Neural progenitor cell (in vitro differentiated cells): ENCODE measurements around the gene SLC47A2. TPM values are rescaled to one million over a fixed set of nuclear protein-coding genes. Genes with fewer than 3 reads are reported as not detected.

Experiments
- DNase-seq: peaks from one replicate; pipeline ENCODE4 v3.0.0-alpha.2; 2016; ENCODE audit warnings: low spot score
- H2AFZ ChIP-seq: fragments of 200-600 bp; sonication (generic); replicated peaks from 2 replicates; pipeline ENCODE4 v1.6.1; 2016; ENCODE audit warnings: antibody characterized with exemption
- H3F3A ChIP-seq: fragments of 200-600 bp; sonication (generic); 2 replicates; pipeline ENCODE4 v1.6.1; 2016; ENCODE audit warnings: antibody characterized with exemption, low read depth
- H3K27ac ChIP-seq: fragments of 200-600 bp; sonication (generic); 2 replicates; pipeline ENCODE4 v1.5.1; 2016; ENCODE audit warnings: mild to moderate bottlenecking
- H3K27me3 ChIP-seq: fragments of 200-600 bp; sonication (generic); 2 replicates; pipeline ENCODE4 v1.6.1; 2016; ENCODE audit warnings: mild to moderate bottlenecking, moderate library complexity
- H3K36me3 ChIP-seq: fragments of 200-600 bp; sonication (generic); 2 replicates; pipeline ENCODE4 v1.5.1; 2016
- H3K4me1 ChIP-seq: fragments of 200-600 bp; sonication (generic); 2 replicates; pipeline ENCODE4 v1.6.1; 2016; ENCODE audit warnings: mixed run types
- H3K4me2 ChIP-seq: fragments of 200-600 bp; sonication (generic); 2 replicates; pipeline ENCODE4 v1.6.1; 2016
- H3K4me3 ChIP-seq: fragments of 200-600 bp; sonication (generic); 2 replicates; pipeline ENCODE4 v1.5.1; 2016
- H3K79me2 ChIP-seq: fragments of 200-600 bp; sonication (generic); 2 replicates; pipeline ENCODE4 v1.6.1; 2016; ENCODE audit warnings: low read depth
- H3K9ac ChIP-seq: fragments of 200-600 bp; sonication (generic); 2 replicates; pipeline ENCODE4 v1.6.1; 2016
- H3K9me3 ChIP-seq: fragments of 200-600 bp; sonication (generic); 2 replicates; pipeline ENCODE4 v1.5.1; 2016; ENCODE audit warnings: low read depth
- H4K20me1 ChIP-seq: fragments of 200-600 bp; sonication (generic); 2 replicates; pipeline ENCODE4 v1.6.1; 2016; ENCODE audit warnings: low read depth
- H3K27ac Mint-ChIP-seq: 3 replicates; pipeline ENCODE4 v1.8.0; 2021; ENCODE audit warnings: mixed read lengths
- H3K27me3 Mint-ChIP-seq: 2 replicates; pipeline ENCODE4 v1.8.0; 2022; ENCODE audit warnings: low read depth, mild to moderate bottlenecking, inconsistent platforms, moderate library complexity, mixed read lengths; ENCODE audit not compliant: insufficient read depth
- H3K36me3 Mint-ChIP-seq: 3 replicates; pipeline ENCODE4 v1.8.0; 2021; ENCODE audit warnings: mixed read lengths
- H3K4me1 Mint-ChIP-seq: 3 replicates; pipeline ENCODE4 v1.8.0; 2021; ENCODE audit warnings: mixed read lengths
- H3K4me3 Mint-ChIP-seq: 3 replicates; pipeline ENCODE4 v1.8.0; 2021; ENCODE audit warnings: mild to moderate bottlenecking, moderate library complexity, mixed read lengths
- H3K9me3 Mint-ChIP-seq: 3 replicates; pipeline ENCODE4 v1.8.0; 2020; ENCODE audit warnings: mixed read lengths
- EZH2 ChIP-seq: fragments of 200-600 bp; sonication (generic); IDR thresholded peaks from 2 replicates; pipeline ENCODE4 v1.6.1; 2017; ENCODE audit warnings: antibody characterized with exemption, mild to moderate bottlenecking, moderate library complexity
- EZH2phosphoT487 ChIP-seq: fragments of 200-600 bp; sonication (generic); IDR thresholded peaks from 2 replicates; pipeline ENCODE4 v1.6.1; 2017; ENCODE audit warnings: antibody characterized with exemption
- total RNA-seq: library from RNA; depleted of rRNA; stranded (reverse); fragments of >200 nt; gene quantifications from 2 replicates; pipeline ENCODE4 v1.2.3, GENCODE V29; 2015; ENCODE audit warnings: low replicate concordance
- TF ChIP-seq, protein P1 (sequence below): fragments of 200-600 bp; sonication (generic); IDR thresholded peaks from 2 replicates; pipeline ENCODE4 v1.5.1; 2017; ENCODE audit warnings: antibody characterized with exemption, mild to moderate bottlenecking

The SLC47A2 gene
- total RNA-seq, 1 donor from 2014 or later, result 0.39 TPM

- H3K9me3 ChIP-seq, result peaks cover 4% of the 10 kb centered on the region
- H3K4me1 Mint-ChIP-seq, result no peaks in the 10 kb centered on the region
- peaks cover 22% of the 10 kb centered on the region for H3K9me3 Mint-ChIP-seq
- H3K27me3 ChIP-seq, result no peaks in the 10 kb centered on the region
- no peak overlapping the region for H3K4me2 ChIP-seq
- no peak overlapping the region for H3K27ac Mint-ChIP-seq
- no peak overlapping the region for H3K9ac ChIP-seq
- H4K20me1 ChIP-seq, result no peaks in the 10 kb centered on the region
- H3K27me3 Mint-ChIP-seq, result peaks cover 2% of the 10 kb centered on the region
- TF ChIP-seq, protein P1, sequence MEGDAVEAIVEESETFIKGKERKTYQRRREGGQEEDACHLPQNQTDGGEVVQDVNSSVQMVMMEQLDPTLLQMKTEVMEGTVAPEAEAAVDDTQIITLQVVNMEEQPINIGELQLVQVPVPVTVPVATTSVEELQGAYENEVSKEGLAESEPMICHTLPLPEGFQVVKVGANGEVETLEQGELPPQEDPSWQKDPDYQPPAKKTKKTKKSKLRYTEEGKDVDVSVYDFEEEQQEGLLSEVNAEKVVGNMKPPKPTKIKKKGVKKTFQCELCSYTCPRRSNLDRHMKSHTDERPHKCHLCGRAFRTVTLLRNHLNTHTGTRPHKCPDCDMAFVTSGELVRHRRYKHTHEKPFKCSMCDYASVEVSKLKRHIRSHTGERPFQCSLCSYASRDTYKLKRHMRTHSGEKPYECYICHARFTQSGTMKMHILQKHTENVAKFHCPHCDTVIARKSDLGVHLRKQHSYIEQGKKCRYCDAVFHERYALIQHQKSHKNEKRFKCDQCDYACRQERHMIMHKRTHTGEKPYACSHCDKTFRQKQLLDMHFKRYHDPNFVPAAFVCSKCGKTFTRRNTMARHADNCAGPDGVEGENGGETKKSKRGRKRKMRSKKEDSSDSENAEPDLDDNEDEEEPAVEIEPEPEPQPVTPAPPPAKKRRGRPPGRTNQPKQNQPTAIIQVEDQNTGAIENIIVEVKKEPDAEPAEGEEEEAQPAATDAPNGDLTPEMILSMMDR, result no peak
- TF ChIP-seq EZH2 (no peak), EZH2phosphoT487 (no peak)
- no peaks in the 10 kb centered on the region for H3K4me1 ChIP-seq
- peaks cover 52% of the 10 kb centered on the region for H3K36me3 Mint-ChIP-seq
- peaks cover 30% of the 10 kb centered on the region for H3K36me3 ChIP-seq
- DNase-seq, result no peak
- H3F3A ChIP-seq, result no peaks in the 10 kb centered on the region
- no peak overlapping the region for H3K4me3 Mint-ChIP-seq
- H3K79me2 ChIP-seq, result no peaks in the 10 kb centered on the region
- no peak overlapping the region for H3K4me3 ChIP-seq
- H3K27ac ChIP-seq, result no peak overlapping the region
- no peak overlapping the region for H2AFZ ChIP-seq
These were observed 37.6 kb downstream of the SLC47A2 start for GRCh38 chr17:19678581-19679453.

DNA sequence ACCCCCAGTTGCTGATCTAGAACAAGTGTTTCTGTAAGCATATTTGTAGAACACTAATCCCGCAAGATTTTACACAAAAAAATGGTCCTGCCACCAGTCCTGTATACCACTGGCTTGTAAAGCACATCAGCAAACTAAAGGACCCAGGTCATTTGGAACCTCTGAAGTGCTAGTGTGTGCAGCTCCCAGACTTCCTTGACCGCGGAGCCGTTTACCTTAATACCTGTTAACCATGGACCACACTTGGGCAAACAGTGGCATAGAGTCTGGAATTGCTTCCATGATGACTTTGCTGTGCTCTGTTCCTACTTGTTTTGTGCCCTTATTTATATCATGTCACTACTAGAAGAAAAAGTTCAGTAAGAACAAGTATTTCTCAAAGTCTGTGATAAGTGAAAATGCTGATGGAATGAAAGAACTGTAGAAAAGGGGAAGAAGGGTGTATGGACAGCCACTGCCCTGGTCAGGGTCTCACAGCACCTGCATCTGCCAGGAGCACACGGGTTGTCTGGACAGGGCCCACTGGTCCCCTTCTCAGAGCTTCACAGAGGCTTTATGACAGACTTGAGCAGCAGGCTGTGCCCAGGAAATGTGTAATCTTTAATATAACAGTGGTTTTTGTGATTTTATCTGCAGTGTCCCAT lies 38.5 kb downstream of the SLC47A2 start:
- Histone ChIP-seq H2AFZ (no peak overlapping the region), H3K9ac (no peak overlapping the region), H3K79me2 (no peaks in the 10 kb centered on the region), H3K9me3 (peaks cover 4% of the 10 kb centered on the region), H4K20me1 (no peaks in the 10 kb centered on the region), H3K27me3 (no peaks in the 10 kb centered on the region), H3K36me3 (peaks cover 30% of the 10 kb centered on the region), H3K4me1 (no peaks in the 10 kb centered on the region), H3K27ac (no peak overlapping the region), H3K4me3 (no peak overlapping the region), H3F3A (no peaks in the 10 kb centered on the region), H3K4me2 (no peak overlapping the region)
- H3K36me3 Mint-ChIP-seq, result peaks cover 53% of the 10 kb centered on the region
- no peak for DNase-seq
- peaks cover 22% of the 10 kb centered on the region for H3K9me3 Mint-ChIP-seq
- TF ChIP-seq, protein P1, result no peak
- TF ChIP-seq EZH2 (no peak), EZH2phosphoT487 (no peak)
- H3K4me1 Mint-ChIP-seq, result no peaks in the 10 kb centered on the region
- no peak overlapping the region for H3K27ac Mint-ChIP-seq
- no peaks in the 10 kb centered on the region for H3K27me3 Mint-ChIP-seq
- no peak overlapping the region for H3K4me3 Mint-ChIP-seq

- no peak overlapping the region for H3K4me3 ChIP-seq
- H3K36me3 Mint-ChIP-seq, result peaks cover 55% of the 10 kb centered on the region
These were observed 39.5 kb downstream of the SLC47A2 start for GRCh38 chr17:19676896-19677295.

More at GRCh38 chr17:19676896-19677295, 39.5 kb downstream of the SLC47A2 start:
- Histone ChIP-seq H3K79me2 (no peaks in the 10 kb centered on the region), H3K36me3 (peaks cover 30% of the 10 kb centered on the region), H3K4me1 (no peaks in the 10 kb centered on the region), H3K9me3 (peaks cover 4% of the 10 kb centered on the region), H3K27me3 (no peaks in the 10 kb centered on the region), H3F3A (no peaks in the 10 kb centered on the region), H4K20me1 (no peaks in the 10 kb centered on the region), H3K27ac (no peak overlapping the region), H2AFZ (no peak overlapping the region), H3K9ac (no peak overlapping the region), H3K4me2 (no peak overlapping the region)
- no peak overlapping the region for H3K27ac Mint-ChIP-seq
- H3K27me3 Mint-ChIP-seq, result no peaks in the 10 kb centered on the region
- H3K4me3 Mint-ChIP-seq, result no peak overlapping the region
- peaks cover 7% of the 10 kb centered on the region for H3K4me1 Mint-ChIP-seq
- no peak for DNase-seq
- TF ChIP-seq EZH2 (no peak), EZH2phosphoT487 (no peak)
- TF ChIP-seq, protein P1, result no peak
- peaks cover 22% of the 10 kb centered on the region for H3K9me3 Mint-ChIP-seq
